ENCODE measurements around the gene MEIOB. TPM values are rescaled to one million over a fixed set of nuclear protein-coding genes. Genes with fewer than 3 reads are reported as not detected.
"Not testable (repeated sequence)": the region's sequence is repeated elsewhere in the genome, so short reads cannot be mapped to it uniquely, and the experiment has no call there.

MEIOB gene, protein sequence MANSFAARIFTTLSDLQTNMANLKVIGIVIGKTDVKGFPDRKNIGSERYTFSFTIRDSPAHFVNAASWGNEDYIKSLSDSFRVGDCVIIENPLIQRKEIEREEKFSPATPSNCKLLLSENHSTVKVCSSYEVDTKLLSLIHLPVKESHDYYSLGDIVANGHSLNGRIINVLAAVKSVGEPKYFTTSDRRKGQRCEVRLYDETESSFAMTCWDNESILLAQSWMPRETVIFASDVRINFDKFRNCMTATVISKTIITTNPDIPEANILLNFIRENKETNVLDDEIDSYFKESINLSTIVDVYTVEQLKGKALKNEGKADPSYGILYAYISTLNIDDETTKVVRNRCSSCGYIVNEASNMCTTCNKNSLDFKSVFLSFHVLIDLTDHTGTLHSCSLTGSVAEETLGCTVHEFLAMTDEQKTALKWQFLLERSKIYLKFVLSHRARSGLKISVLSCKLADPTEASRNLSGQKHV
- total RNA-seq = not detected in 3 replicates

DNA sequence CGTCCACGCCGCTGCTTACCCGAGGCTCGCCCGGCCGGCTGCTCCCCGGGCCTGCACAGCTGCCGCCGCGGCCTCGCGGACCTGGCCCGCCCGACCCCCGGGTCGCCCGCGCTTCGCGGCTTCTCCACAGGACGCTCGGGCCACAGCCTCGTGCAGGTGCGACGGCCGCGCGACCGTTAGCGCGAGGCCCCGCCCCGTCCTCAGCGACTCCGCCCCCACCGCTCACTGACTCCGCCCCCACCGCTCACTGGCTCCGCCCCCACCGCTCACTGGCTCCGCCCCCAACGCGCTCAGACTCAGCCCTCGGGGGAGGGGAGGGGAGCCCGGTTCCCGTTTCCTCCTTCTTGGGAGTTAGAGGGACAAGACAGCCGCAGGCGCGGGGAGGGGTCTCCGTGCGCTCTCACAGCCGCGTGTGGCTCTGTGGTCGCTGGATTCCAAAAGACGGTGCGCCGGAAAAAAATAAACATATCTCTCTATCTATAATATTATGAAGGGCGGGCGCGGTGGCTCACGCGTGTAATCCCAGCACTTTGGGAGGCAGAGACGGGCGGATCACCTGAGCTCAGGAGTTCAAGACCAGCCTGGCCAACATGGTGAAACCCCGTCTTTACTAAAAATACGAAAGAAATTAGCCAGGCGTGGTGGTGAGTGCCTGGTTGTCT is at the start of gene MEIOB:
MEIOB (minus strand) TSS at position 191 of the 662 bp plus-strand sequence. CDS start 3,989 bp downstream, outside the sequence.
- Mint-ChIP-seq H3K4me3 (peak within 1 kb of the TSS; percentile 50), H3K36me3 (peaks cover 2% of the 10 kb centered on the region), H3K4me1 (peaks cover 2% of the 10 kb centered on the region), H3K9me3 (peaks cover 3% of the 10 kb centered on the region), H3K27ac (no peak within 1 kb of the TSS), H3K27me3 (ENCODE audit: low read depth) (peaks cover 54% of the 10 kb centered on the region)
- DNase-seq (ENCODE audit: low spot score in 2 of 2, unreplicated experiment in 2 of 2) = no peak
- TF ChIP-seq, protein P1, sequence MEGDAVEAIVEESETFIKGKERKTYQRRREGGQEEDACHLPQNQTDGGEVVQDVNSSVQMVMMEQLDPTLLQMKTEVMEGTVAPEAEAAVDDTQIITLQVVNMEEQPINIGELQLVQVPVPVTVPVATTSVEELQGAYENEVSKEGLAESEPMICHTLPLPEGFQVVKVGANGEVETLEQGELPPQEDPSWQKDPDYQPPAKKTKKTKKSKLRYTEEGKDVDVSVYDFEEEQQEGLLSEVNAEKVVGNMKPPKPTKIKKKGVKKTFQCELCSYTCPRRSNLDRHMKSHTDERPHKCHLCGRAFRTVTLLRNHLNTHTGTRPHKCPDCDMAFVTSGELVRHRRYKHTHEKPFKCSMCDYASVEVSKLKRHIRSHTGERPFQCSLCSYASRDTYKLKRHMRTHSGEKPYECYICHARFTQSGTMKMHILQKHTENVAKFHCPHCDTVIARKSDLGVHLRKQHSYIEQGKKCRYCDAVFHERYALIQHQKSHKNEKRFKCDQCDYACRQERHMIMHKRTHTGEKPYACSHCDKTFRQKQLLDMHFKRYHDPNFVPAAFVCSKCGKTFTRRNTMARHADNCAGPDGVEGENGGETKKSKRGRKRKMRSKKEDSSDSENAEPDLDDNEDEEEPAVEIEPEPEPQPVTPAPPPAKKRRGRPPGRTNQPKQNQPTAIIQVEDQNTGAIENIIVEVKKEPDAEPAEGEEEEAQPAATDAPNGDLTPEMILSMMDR (IDR thresholded peaks at IDR 0.05; ENCODE audit: unreplicated experiment) = no peak

DNA sequence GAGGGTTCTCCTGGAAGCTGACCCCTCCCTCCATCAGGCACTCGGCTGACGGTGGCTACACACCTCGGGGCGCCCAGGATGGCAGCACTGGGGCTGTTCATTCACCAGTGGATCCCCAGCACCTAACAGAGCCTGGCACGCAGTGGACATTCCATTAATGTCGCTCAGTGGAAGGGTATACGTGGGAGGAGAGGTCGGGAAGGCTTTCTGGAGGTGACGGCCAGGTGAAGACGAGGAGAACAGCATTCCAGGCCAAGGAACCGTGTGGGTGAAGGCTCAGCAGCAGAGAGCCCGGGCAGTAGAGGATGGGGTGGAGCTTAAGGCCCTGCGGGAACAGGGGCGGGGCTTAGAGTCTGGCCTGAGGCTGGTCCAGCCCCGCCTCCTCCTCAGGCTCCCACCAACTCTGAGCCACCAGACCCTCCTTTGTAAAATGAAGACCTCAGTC is 48.8 kb upstream of the MEIOB start:
- Mint-ChIP-seq H3K36me3 (no peaks in the 10 kb centered on the region), H3K27ac (no peak overlapping the region), H3K27me3 (ENCODE audit: low read depth) (peaks cover 71% of the 10 kb centered on the region), H3K4me3 (no peak overlapping the region), H3K9me3 (no peaks in the 10 kb centered on the region), H3K4me1 (peaks cover 30% of the 10 kb centered on the region)
- TF ChIP-seq, protein P1 (IDR thresholded peaks at IDR 0.05; ENCODE audit: unreplicated experiment) = no peak
- DNase-seq (ENCODE audit: low spot score in 2 of 2, unreplicated experiment in 2 of 2) = no peak

DNA sequence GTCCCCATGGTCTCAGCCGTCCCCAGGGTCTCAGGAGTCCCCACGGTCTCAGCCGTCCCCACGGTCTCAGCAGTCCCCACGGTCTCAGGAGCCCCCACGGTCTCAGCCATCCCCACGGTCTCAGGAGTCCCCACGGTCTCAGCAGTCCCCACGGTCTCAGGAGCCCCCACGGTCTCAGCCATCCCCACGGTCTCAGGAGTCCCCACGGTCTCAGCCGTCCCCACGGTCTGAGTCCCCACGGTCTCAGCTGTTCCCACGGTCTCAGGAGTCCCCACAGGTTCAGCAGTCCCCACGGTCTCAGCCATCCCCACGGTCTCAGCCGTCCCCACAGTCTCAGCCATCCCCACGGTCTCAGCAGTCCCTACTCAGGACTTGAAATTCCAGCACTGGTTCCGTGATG is 48.2 kb upstream of the MEIOB start:
- Mint-ChIP-seq H3K27me3 (ENCODE audit: low read depth) (peaks cover 77% of the 10 kb centered on the region), H3K4me1 (peaks cover 25% of the 10 kb centered on the region)
- H3K36me3 Mint-ChIP-seq; H3K9me3 Mint-ChIP-seq; H3K4me3 Mint-ChIP-seq; H3K27ac Mint-ChIP-seq; DNase-seq (ENCODE audit: low spot score in 2 of 2, unreplicated experiment in 2 of 2): not testable (repeated sequence)

DNA sequence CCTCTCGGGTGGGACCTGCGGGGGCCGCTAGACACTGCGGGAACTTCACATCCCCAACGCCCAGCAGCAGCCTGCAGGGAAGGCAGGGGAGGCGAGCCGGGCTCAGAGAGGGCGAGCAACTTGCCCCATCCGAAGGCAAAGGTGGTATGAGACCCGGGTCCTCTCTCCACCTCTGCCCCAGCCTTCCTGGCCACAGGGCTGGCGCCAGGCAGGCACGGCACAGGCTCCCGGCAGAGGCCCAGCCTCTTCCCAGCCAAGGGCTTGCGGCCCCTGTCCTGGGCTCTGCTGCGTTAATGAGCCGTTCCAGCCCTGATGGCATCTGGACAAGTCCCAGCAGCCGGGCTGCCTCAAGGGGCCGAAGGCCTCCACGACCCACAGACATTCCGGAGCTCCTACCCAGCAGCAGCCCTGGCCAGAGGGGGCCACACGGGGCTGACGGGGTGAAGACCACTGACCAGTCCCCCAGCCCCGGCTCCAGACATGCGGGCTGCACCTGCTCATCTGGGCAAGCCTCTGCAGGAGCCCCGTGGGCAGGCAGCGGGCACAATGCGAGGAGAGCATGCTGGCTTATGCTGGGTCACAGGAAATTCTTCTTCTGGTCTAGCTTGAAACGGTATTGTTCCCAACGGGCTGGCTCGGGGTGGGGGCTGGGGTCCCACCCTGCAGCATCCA is 47.5 kb upstream of the MEIOB start:
- H3K27ac Mint-ChIP-seq = no peak overlapping the region
- peaks cover 21% of the 10 kb centered on the region for H3K4me1 Mint-ChIP-seq
- peaks cover 84% of the 10 kb centered on the region for H3K27me3 Mint-ChIP-seq (ENCODE audit: low read depth)
- H3K36me3 Mint-ChIP-seq = no peaks in the 10 kb centered on the region
- H3K4me3 Mint-ChIP-seq = no peak overlapping the region
- DNase-seq (ENCODE audit: low spot score in 2 of 2, unreplicated experiment in 2 of 2) = no peak
- H3K9me3 Mint-ChIP-seq = no peaks in the 10 kb centered on the region
- TF ChIP-seq, protein P1 (IDR thresholded peaks at IDR 0.05; ENCODE audit: unreplicated experiment) = no peak

DNA sequence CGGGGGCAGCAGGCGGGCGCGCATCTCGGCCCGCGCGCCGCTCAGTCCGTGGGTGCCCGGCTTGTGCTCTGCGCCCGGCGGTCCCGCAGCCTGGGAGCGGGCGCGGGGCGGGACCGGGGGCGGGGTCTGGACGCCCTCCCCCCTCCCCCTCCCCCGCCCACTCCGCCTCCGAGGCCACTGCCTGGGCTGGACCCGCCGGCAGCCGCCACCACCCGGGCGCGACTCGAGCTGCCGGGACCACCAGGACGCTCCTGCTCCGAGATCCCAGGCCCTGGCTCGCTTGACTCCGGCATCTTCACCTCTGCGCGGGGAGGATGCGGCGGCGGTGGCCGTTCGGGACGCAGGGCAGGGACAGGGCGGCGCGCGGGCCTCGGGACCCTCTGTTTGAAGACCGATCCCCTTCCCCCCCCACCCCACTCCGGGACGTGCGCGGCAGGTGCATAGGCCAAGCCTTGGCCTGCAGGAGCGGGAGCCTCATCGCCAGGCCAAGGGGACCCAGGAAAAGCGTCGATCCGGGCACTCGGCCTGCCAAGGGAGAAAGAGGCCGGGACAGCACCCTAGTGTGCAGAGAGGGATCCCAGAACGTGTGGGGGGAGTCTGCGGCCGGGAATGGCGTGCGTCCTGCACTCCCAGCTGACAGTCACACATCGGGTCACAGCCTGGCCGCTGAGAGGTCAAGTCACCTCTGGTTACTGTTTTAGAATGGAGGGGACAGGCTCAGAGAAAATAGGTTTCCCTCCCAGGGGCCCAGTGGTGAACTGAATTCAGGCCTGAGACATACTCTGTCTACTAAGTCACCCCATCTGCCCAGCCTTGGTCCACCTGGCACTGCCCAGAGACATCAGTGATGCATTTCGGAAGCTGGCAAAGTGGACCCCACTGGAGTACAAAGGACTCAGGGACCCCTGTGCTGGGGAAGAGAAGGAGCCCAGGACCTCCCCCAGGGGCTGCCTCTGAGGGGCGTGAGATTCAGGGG is 46.7 kb upstream of the MEIOB start, which contains the start of gene HS3ST6:
HS3ST6 (minus strand) TSS at position 65 of the 976 bp plus-strand sequence. CDS start 92 bp downstream, outside the sequence.
- Mint-ChIP-seq H3K27me3 (ENCODE audit: low read depth) (peaks cover 90% of the 10 kb centered on the region), H3K27ac (no peak within 1 kb of the TSS), H3K9me3 (no peaks in the 10 kb centered on the region), H3K4me3 (peak within 1 kb of the TSS; percentile 15), H3K36me3 (no peaks in the 10 kb centered on the region), H3K4me1 (peaks cover 15% of the 10 kb centered on the region)
- DNase-seq (ENCODE audit: low spot score in 2 of 2, unreplicated experiment in 2 of 2) = no peak
- TF ChIP-seq, protein P1 (IDR thresholded peaks at IDR 0.05; ENCODE audit: unreplicated experiment) = no peak

All from mesothelial cell of epicardium (in vitro differentiated cells).